ENCODE measurements around the gene RFTN1.

Gene RFTN1

GRCh38 chr3:16464511-16465148 lies 48.9 kb downstream of the RFTN1 start:
- no peak for DNase-seq (ENCODE audit: low spot score)

DNA sequence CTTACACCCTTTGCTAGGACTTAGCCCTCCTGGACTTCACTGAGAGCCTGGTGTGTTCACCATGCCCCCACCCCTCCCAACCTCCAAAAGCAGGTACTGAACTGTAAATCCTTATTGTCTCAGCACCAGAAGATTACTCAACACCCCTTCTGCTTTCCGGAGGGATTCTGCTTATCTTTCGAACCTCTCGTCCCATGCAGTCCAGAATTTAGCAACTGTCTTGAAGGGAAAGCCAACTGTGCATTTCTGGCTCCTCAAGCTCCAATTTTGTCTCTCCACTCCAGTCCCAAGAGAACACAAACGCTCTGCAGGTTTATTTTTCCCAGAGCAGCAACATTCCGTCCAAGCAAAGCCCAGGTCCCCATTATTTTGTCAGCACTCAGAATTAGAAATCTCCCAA lies 49.6 kb downstream of the RFTN1 start:
- DNase-seq (ENCODE audit: low spot score): no peak

DNA sequence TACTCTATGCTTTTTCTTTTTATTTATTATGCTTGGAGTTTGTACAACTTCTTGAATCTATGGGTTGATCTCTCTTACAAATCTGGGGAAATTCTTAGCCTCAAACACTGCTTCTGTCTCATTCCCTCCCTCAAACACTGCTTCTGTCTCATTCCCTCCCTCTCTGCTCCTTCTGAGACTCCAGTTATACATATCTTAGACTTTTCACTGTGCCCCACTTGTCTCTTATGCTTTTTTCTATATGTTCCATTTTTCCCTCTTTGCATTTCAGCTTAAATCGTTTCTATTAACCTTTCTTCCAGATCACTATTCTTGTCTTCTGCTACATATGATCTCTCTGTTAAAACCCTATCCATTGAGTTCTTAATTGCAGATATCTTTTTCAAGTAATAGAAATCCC lies 50.4 kb downstream of the RFTN1 start:
- no peak for DNase-seq (ENCODE audit: low spot score)

- DNase-seq (ENCODE audit: low spot score): no peak
Observed at GRCh38 chr3:16462679-16463078, 50.8 kb downstream of the RFTN1 start.

DNA sequence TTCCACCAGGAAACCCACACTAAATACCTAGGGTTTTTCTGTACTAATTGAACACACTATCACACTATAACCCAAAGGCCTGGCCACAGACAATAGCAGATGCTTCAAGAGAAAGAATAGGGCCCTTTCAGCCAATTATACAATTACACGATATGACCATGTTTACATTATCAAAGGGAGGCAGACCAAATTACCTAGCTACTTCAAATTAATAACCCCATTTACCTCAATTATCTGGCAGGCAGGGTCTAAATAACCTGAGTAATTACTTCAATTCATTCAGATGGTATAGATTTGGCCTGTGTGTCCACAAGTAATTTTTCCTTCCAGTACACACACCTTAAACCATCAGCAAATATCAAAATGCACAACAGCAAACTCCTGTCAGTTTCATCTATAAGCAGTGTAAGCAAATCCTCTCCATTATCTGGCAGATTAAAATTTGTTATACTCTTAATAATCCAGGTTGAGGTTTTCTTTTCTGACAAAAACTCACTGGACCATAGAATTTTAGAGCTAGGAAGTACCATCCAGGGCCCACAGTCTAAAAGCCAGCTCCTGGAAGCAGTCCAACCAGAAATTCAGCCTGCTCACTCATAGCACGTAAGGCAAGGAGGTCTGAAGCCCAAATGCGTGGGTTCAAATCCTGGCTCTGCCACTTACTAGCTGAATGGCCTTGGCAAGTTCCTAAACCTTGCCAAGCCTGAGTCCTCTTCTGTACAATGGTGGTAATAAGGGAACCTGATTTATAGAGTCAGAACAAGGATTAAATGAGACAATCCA lies 51.8 kb downstream of the RFTN1 start:
- no peak for DNase-seq (ENCODE audit: low spot score)

DNA sequence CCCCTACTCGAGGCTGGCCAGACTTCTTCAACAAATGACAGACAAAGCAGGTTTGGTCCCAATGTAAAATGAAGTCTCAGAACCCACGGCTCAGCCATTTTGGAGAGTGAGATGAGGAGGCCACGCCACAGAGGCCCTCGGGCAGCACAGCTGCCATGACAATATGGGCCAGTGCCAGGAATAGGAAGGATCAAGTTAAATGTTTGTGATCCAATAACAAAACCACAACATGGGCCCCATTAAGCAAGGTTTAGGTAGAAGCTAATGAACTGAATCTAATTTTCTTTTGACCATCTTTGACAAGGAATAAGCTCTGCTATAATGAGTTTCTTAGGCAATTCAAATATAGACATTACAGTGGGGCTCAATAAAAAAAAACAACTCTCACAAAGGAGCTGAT lies 52.6 kb downstream of the RFTN1 start:
- DNase-seq (ENCODE audit: low spot score): no peak

- no peak for DNase-seq (ENCODE audit: low spot score)
Observed at GRCh38 chr3:16460273-16460672, 53.2 kb downstream of the RFTN1 start.

DNA sequence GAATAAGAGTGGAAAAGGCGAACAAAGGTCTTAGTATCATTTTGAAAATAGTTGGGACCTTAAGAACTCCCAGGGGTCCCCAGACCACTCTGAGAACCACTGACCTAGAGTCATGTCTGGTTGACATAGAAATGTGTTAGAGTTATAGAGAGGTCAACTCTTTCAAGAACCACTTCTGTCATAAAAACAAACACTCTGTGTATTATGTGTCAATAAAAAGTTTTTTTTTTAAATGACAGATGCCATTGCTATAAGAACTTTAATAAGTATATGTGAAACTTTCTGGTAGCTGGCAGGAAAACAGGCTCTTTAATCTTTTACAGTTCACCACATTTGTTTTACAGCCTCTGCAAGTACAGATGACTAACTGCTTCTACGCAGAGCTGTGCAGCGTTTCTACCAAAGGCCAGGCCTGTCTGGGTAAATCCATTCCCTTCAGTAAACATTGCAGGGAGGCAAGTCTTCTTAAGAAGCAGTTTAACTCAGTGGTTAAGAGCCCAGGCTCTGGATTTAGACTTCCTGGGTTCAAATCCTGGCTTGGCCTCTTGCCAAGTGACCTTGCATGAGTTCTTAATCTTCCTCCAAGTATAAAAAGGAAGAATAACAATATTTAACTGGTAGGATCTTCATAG lies 56.6 kb downstream of the RFTN1 start:
- DNase-seq (ENCODE audit: low spot score): peak; percentile 47

DNA sequence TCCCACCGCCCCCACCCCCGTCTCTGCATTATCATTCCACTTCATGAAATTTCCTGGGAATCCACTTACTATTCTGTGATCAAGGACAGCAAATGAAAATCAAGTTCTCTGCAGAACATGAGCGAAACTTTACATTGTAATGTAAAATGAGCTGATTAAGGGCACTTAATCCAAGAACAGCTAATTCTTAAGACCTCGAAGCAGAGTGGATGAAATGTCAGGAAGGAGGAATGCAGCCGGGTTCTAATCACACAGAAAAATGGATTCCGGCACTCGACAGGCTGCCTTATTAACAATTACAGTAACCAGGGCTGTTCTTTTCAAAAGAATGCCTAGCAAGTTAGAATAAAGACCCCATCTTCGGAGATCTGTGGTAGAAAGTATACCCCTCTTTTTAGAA lies 57.5 kb downstream of the RFTN1 start:
- no peak for DNase-seq (ENCODE audit: low spot score)

GRCh38 chr3:16455001-16455400 lies 58.5 kb downstream of the RFTN1 start:
- no peak for DNase-seq (ENCODE audit: low spot score)

DNA sequence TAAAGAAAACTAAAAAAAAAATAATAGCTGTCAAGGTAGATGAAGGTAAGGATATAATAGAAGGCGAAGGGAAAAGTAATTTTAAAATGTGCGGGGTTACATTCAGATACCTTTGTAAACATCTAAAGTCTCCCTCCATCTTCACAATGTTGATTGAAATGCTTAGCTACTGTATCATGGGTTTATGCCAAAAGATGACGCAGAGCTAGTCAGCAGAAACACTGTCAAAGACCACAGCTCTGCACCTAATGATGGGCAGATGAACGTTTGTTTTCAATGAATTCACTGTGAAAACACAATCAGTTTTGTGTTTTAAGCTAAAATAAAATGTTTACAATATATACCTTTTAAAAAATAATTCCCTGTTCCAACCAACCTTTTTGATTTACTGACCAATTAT lies 61.2 kb downstream of the RFTN1 start:
- no peak for DNase-seq (ENCODE audit: low spot score)

DNA sequence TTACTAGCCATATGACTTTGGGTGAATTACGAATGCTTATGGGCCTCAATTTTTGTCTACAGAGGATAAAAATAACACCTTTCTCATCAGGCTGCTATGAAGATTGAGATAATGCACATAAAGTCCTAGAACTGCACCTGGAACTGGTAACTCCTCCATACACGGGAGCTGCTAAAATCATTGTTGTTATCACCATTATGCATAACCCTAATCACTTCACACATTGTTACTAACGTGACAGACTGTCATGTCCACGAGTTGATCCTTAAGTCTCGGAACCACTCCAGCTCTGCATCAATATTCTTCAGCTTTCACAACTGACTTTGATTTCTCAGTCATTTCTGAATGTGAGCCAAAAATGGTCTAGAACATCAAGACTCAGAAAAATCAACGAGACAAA lies 64.1 kb downstream of the RFTN1 start:
- no peak for DNase-seq (ENCODE audit: low spot score)

DNA sequence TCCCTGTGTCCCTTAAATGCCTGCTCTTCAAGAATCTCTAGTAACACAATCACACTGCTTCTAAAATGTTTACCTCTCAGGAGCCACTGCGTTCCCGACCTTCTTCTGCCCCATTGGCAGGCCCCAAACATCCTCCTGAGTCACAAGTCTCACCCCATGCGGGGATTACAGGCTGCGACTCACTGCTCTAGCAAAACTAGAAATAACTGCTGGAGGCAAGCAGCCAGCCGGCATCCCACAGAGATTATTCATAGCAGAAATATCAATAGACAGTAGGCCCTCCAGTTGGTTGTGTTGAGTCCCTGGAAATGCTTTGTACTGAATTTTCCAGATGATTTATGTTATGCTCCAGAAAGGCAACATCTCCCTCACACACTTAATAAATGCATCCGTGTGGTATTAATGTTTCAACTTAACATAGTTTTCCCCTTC lies 64.8 kb downstream of the RFTN1 start:
- no peak for DNase-seq (ENCODE audit: low spot score)

DNA sequence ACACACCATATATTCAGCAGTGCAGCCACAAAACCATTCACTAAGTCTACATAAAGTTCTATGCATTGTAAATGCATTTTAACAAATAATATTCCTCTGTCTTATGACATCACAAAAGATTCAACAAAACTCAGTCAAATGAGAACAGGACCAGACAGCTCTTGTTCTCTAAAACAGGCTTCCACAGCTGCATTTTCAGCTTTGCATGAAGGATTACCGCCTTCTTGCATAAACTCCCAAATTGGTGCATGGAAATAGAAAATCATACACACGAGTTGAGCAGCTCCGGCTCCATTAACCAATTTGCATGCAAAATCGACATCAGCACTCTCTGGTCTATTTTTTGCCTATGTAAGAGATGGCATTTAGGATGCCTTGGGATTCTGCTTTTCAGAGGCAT lies 66.4 kb downstream of the RFTN1 start:
- DNase-seq (ENCODE audit: low spot score): no peak

DNA sequence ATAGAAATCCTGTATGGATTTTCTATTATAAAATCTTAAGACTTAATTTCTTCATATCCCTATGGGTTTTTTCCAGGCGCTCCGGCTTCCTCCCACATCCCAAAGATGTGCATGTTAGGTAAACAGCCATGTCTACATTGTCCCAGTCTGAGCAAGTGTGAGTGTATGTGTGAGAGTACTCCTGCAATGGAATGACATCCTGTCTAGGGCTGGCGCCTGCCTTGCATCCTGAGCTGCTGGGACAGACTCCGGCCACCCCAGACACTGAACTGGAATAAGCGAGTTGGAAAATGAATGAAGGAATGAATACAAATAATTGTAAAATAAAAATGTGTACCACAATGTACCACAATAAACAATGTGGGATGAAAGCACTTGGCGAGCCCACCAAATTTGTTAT lies 69.2 kb downstream of the RFTN1 start:
- DNase-seq (ENCODE audit: low spot score): no peak

DNA sequence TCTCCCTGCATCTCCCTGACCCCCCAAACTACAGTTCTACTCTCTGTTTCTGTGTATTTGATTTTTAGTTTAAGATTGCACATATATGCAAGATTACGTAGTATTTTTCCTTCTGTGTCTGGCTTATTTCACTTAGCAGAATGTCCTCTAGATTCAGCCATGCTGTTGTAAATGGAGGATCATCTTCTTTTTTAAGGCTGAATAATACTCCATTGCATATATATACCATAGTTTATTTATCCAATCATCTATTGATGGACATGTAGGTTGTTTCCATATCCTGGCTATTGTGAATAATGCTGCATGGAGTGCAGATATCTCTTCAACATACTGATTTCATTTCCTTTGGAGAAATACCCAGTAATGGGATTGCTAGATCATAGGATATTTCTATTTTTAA lies 70.8 kb downstream of the RFTN1 start:
- no peak for DNase-seq (ENCODE audit: low spot score)

- DNase-seq (ENCODE audit: low spot score): no peak
Observed at GRCh38 chr3:16441371-16441875, 72.1 kb downstream of the RFTN1 start.

DNA sequence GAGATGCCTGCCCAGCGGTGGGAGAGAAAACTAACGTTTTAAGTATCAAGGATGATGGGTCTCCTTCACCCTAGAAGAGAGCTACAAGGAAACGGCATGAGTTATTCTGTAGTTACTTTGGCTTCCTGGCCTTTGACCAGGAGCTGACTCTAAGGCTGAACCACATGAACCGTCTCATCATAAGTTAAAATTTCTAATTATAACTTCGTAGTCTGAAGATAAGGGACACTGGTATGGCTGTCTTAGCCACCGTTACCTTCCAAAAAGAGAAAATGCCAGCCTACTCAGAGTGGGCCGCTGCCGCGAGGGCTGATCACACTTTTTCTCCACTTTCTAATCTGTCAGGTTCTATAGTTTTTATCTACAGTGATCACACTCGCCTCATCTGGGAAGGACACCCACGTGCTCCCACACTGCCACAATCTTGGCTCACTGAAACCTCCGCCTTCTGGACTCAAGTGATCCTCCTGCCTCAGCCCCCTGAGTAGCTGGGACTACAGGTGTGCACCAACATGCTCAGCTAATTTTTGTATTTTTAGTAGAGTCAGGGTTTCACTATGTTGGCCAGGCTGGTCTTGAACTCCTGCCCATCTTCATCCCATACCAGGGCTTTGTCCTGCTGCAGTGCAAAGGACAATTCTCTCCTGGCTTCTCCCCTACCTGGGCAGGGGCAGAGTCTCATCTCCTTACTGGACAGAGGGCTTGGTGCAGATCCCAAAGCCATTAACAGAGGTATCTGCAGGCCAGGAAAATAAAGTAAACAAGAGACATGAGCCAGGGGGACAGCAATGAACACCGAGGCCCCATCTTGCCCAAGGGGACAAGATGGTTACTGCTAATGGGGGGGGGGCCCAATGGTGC lies 73.4 kb downstream of the RFTN1 start:
- DNase-seq (ENCODE audit: low spot score): no peak

DNA sequence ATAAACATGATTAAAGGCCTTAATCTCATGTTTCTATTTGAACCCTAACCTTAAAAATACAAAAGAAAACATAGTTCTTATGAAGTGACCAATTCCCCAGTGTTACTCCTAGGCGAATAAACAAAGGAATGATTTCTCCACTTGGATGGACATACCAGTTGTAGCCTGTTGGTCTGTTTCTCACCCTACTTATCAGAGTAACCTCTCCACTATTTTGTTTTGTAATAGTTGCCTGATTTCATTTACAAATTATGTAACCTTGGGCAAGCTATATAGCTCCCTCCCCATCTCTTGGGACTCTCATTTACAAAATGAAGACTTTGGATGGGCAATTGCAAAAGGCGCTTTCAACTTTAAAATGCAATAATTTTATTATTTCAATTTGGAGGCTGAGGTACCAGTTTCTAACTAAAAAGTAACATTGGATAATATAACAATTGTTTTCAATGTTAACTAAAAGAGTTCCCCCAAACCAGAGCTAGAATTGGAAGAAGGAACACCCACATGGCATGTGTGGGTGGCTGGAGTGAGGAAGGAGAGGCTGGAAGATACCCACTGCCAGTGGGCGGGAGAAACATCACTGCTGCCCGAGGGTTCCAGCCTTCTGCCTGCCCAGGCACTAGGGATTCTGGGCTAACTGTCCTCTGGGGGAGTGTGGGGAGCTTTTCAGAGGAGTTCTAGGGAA lies 74.2 kb downstream of the RFTN1 start:
- no peak for DNase-seq (ENCODE audit: low spot score)

DNA sequence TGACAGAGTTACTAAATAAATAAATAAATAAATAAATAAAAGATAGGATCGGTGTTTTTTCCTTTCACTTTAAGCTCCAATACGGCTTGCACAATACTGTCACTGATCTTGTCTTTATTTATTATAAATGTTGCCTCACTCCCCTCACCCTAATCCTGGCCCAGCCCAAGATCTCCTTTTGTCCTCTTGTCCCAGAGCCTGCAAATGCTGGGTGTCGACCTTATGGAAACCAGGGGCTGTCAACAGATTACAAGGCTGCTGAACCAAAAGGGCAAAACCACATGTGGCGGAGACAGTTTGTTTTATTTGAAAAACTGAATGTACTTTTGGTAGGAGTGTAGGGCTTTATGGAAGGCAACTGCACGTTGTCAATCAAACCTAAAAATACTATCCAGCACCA lies 75.9 kb downstream of the RFTN1 start:
- DNase-seq (ENCODE audit: low spot score): no peak

GRCh38 chr3:16433701-16434151 lies 79.8 kb downstream of the RFTN1 start:
- DNase-seq (ENCODE audit: low spot score): no peak

DNA sequence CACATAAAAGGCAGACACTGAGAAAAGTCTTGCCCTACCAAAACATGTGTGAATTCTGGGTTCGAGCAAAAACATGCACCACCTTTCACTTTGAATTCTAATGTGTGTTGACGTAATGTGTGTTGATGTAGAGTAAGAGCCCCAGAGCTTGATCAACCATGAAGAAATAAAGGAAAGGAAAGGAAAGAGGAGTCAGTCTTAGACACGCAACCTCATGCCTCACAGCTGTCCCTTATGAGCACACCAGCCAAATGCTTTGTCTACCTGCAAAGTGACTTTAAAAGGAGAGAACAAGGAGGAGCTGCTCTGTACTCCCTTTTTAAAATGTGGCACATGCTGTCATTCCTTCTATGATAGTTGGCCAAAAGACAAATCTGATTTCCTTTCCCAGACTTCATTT lies 80.8 kb downstream of the RFTN1 start:
- no peak for DNase-seq (ENCODE audit: low spot score)
